Measurements from ENCODE around the gene VAMP4.

- TF ChIP-seq, protein P1, sequence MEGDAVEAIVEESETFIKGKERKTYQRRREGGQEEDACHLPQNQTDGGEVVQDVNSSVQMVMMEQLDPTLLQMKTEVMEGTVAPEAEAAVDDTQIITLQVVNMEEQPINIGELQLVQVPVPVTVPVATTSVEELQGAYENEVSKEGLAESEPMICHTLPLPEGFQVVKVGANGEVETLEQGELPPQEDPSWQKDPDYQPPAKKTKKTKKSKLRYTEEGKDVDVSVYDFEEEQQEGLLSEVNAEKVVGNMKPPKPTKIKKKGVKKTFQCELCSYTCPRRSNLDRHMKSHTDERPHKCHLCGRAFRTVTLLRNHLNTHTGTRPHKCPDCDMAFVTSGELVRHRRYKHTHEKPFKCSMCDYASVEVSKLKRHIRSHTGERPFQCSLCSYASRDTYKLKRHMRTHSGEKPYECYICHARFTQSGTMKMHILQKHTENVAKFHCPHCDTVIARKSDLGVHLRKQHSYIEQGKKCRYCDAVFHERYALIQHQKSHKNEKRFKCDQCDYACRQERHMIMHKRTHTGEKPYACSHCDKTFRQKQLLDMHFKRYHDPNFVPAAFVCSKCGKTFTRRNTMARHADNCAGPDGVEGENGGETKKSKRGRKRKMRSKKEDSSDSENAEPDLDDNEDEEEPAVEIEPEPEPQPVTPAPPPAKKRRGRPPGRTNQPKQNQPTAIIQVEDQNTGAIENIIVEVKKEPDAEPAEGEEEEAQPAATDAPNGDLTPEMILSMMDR (IDR thresholded peaks at IDR 0.05): peak; percentile 96
- TF ChIP-seq ZFX (IDR thresholded peaks at IDR 0.05; ENCODE audit: borderline replicate concordance): no peak
Measured at GRCh38 chr1:171654942-171655745, 86.7 kb downstream of the VAMP4 start.
